H9 (cell line): ENCODE data around the gene ADGB. TPM values are rescaled to one million over a fixed set of nuclear protein-coding genes. Genes with fewer than 3 reads are reported as not detected.

Experiments
- DNase-seq: peaks from one replicate; pipeline ENCODE4 v3.0.0-alpha.2; 2017
- H2AFZ ChIP-seq: one replicate; pipeline ENCODE4 v1.6.1; 2013; ENCODE audit warnings: mild to moderate bottlenecking, low read length, control low read depth, moderate library complexity
- H2AK5ac ChIP-seq: 2 replicates; pipeline ENCODE4 v1.6.1; 2013; ENCODE audit warnings: low read length, control low read depth, mixed read lengths; ENCODE audit not compliant: insufficient read length
- H2BK120ac ChIP-seq: one replicate; pipeline ENCODE4 v1.6.1; 2013; ENCODE audit warnings: low read depth, mild to moderate bottlenecking, low read length, control low read depth, inconsistent platforms; ENCODE audit not compliant: poor library complexity, severe bottlenecking
- H2BK12ac ChIP-seq: 2 replicates; pipeline ENCODE4 v1.6.1; 2013; ENCODE audit warnings: low read length, control low read depth, mixed read lengths, low read depth; ENCODE audit not compliant: insufficient read length
- H2BK15ac ChIP-seq: 2 replicates; pipeline ENCODE4 v1.6.1; 2013; ENCODE audit warnings: low read depth, low read length, control low read depth
- H2BK20ac ChIP-seq: one replicate; pipeline ENCODE4 v1.6.1; 2013; ENCODE audit warnings: low read depth, mild to moderate bottlenecking, low read length, control low read depth, inconsistent platforms; ENCODE audit not compliant: poor library complexity, severe bottlenecking
- H2BK5ac ChIP-seq: 2 replicates; pipeline ENCODE4 v1.6.1; 2013; ENCODE audit warnings: low read length, control low read depth, mixed read lengths; ENCODE audit not compliant: insufficient read length
- H3K14ac ChIP-seq: 2 replicates; pipeline ENCODE4 v1.6.1; 2013; ENCODE audit warnings: low read length, control low read depth; ENCODE audit not compliant: insufficient read depth
- H3K18ac ChIP-seq: 2 replicates; pipeline ENCODE4 v1.6.1; 2013; ENCODE audit warnings: low read depth, mild to moderate bottlenecking, mixed read lengths, low read length, control low read depth; ENCODE audit not compliant: insufficient read length
- H3K23ac ChIP-seq: 2 replicates; pipeline ENCODE4 v1.6.1; 2013; ENCODE audit warnings: low read length, control low read depth, mixed read lengths, low read depth; ENCODE audit not compliant: insufficient read length
- H3K23me2 ChIP-seq: 2 replicates; pipeline ENCODE4 v1.6.1; 2013; ENCODE audit warnings: low read depth, mild to moderate bottlenecking, mixed read lengths, low read length, control low read depth; ENCODE audit not compliant: insufficient read length, poor library complexity, severe bottlenecking
- H3K27ac ChIP-seq: 2 replicates; pipeline ENCODE4 v1.5.1; 2013; ENCODE audit warnings: low read length, control low read depth, mixed read lengths, low read depth; ENCODE audit not compliant: insufficient read length
- H3K27me3 ChIP-seq: 2 replicates; pipeline ENCODE4 v1.6.1; 2013; ENCODE audit warnings: low read length, control low read depth, inconsistent platforms; ENCODE audit not compliant: insufficient read depth
- H3K4ac ChIP-seq: 2 replicates; pipeline ENCODE4 v1.6.1; 2013; ENCODE audit warnings: low read depth, mild to moderate bottlenecking, control low read depth, inconsistent platforms, low read length, moderate library complexity
- H3K4me1 ChIP-seq: 2 replicates; pipeline ENCODE4 v1.6.1; 2013; ENCODE audit warnings: low read length, control low read depth, inconsistent platforms; ENCODE audit not compliant: insufficient read depth
- H3K4me2 ChIP-seq: 2 replicates; pipeline ENCODE4 v1.6.1; 2013; ENCODE audit warnings: low read length, control low read depth, mixed read lengths; ENCODE audit not compliant: insufficient read length, insufficient read depth
- H3K56ac ChIP-seq: 2 replicates; pipeline ENCODE4 v1.6.1; 2013; ENCODE audit warnings: low read depth, mild to moderate bottlenecking, mixed read lengths, low read length, control low read depth; ENCODE audit not compliant: insufficient read length
- H3K79me1 ChIP-seq: 2 replicates; pipeline ENCODE4 v1.6.1; 2013; ENCODE audit warnings: low read depth, mild to moderate bottlenecking, moderate library complexity, low read length, control low read depth, inconsistent platforms; ENCODE audit not compliant: insufficient read depth, poor library complexity, severe bottlenecking
- H3K79me2 ChIP-seq: 2 replicates; pipeline ENCODE4 v1.6.1; 2013; ENCODE audit warnings: low read length, control low read depth, inconsistent platforms; ENCODE audit not compliant: insufficient read depth
- H3K9ac ChIP-seq: 2 replicates; pipeline ENCODE4 v1.6.1; 2013; ENCODE audit warnings: low read length, control low read depth, mixed read lengths; ENCODE audit not compliant: insufficient read length; ENCODE audit errors: extremely low read depth
- H3K9me3 ChIP-seq: one replicate; pipeline ENCODE4 v1.6.1; 2013; ENCODE audit warnings: low read depth, low read length, inconsistent platforms; ENCODE audit not compliant: control insufficient read depth
- H3T11ph ChIP-seq: one replicate; pipeline ENCODE4 v1.6.1; 2013; ENCODE audit warnings: mild to moderate bottlenecking, low read length, control low read depth, inconsistent platforms
- H4K20me1 ChIP-seq: one replicate; pipeline ENCODE4 v1.6.1; 2013; ENCODE audit not compliant: control insufficient read depth, insufficient read length, insufficient read depth
- H4K5ac ChIP-seq: 2 replicates; pipeline ENCODE4 v1.6.1; 2013; ENCODE audit warnings: low read depth, mild to moderate bottlenecking, mixed read lengths, low read length, control low read depth; ENCODE audit not compliant: insufficient read length
- H4K8ac ChIP-seq: replicated peaks from 2 replicates; pipeline ENCODE4 v1.6.1; 2013; ENCODE audit warnings: low read length, control low read depth, mixed read lengths, low read depth; ENCODE audit not compliant: insufficient read length
- H4K91ac ChIP-seq: 2 replicates; pipeline ENCODE4 v1.6.1; 2013; ENCODE audit warnings: low read depth, mild to moderate bottlenecking, moderate library complexity, mixed read lengths, low read length, control low read depth; ENCODE audit not compliant: insufficient read length
- H3K27ac Mint-ChIP-seq, 3 experiments: 2 replicates in 2 of 3; 3 replicates in 1 of 3; pipeline ENCODE4 v1.8.0; 2020 to 2021; ENCODE audit warnings: mixed read lengths in 3 of 3, mild to moderate bottlenecking in 1 of 3, moderate library complexity in 1 of 3
- H3K27me3 Mint-ChIP-seq: 2 replicates; pipeline ENCODE4 v1.8.0; 2021; ENCODE audit warnings: low read depth, mild to moderate bottlenecking, moderate library complexity, mixed read lengths
- H3K36me3 Mint-ChIP-seq, 3 experiments: 2 replicates in 2 of 3; 3 replicates in 1 of 3; pipeline ENCODE4 v1.8.0; 2020 to 2021; ENCODE audit warnings: low read depth in 3 of 3, mixed read lengths in 3 of 3; ENCODE audit not compliant: insufficient read depth in 1 of 3
- H3K4me1 Mint-ChIP-seq, 2 experiments: 2 replicates each; pipeline ENCODE4 v1.8.0; 2020; ENCODE audit warnings: mixed read lengths in 2 of 2
- H3K4me3 Mint-ChIP-seq, 2 experiments: 2 replicates in 1 of 2; 3 replicates in 1 of 2; pipeline ENCODE4 v1.8.0; 2020 to 2021; ENCODE audit warnings: mild to moderate bottlenecking in 2 of 2, mixed read lengths in 2 of 2, moderate library complexity in 1 of 2
- H3K9me3 Mint-ChIP-seq, 2 experiments: 2 replicates in 1 of 2; 3 replicates in 1 of 2; pipeline ENCODE4 v1.8.0; 2020; ENCODE audit warnings: mild to moderate bottlenecking in 2 of 2, mixed read lengths in 2 of 2, moderate library complexity in 1 of 2
- CTCF ChIP-seq: fragments of 200-600 bp; sonication (generic); conservative IDR thresholded peaks from 3 replicates; pipeline ENCODE4 v1.8.0; 2021; ENCODE audit warnings: antibody characterized with exemption, mild to moderate bottlenecking
- WGBS: extraction: QIAGEN DNeasy Blood & Tissue Kit; methylation state at CpG from one replicate; pipeline ENCODE4 v1.1.7; 2013; ENCODE audit warnings: missing lambda C conversion rate, low lambda C conversion rate, mixed read lengths; ENCODE audit not compliant: insufficient read length; ENCODE audit errors: extremely low coverage; 5-methylcytosine and 5-hydroxymethylcytosine counted together
- total RNA-seq: library from RNA; stranded (reverse); gene quantifications from 2 replicates; pipeline ENCODE4 v1.2.1, GENCODE V29; 2021

ADGB gene
- total RNA-seq, 1 experiment from 2014 or later: not detected

- no peak for DNase-seq
- Histone ChIP-seq H4K20me1 (no peaks in the 10 kb centered on the region), H3K27ac (no peak overlapping the region)
Measured at GRCh38 chr6:146790561-146791091, 191.9 kb downstream of the ADGB start.

More at GRCh38 chr6:146790561-146791091, 191.9 kb downstream of the ADGB start:
- H3K36me3 Mint-ChIP-seq: peaks cover 0 to 22% (median 4%) of the 10 kb centered on the region in 3 experiments; a peak in 4 of 7 replicates
- no peak overlapping the region for H2BK12ac ChIP-seq
- no peak overlapping the region for H4K8ac ChIP-seq
- H3K27me3 ChIP-seq: no peaks in the 10 kb centered on the region
- H3K27ac Mint-ChIP-seq: no peak overlapping the region
- H2BK20ac ChIP-seq: no peak overlapping the region
- no peak overlapping the region for H2BK120ac ChIP-seq
- no peak overlapping the region for H3K4me3 Mint-ChIP-seq
- H3K9me3 Mint-ChIP-seq: peaks cover 16 to 23% of the 10 kb centered on the region in 2 experiments
- H3K27me3 Mint-ChIP-seq: no peaks in the 10 kb centered on the region; the same call in 1 of the 2 replicates
- no peak overlapping the region for H2AK5ac ChIP-seq
- no peaks in the 10 kb centered on the region for H3K9me3 ChIP-seq
- H2AFZ ChIP-seq: no peak overlapping the region
- no peak for TF ChIP-seq CTCF
- no peak overlapping the region for H3T11ph ChIP-seq
- no peaks in the 10 kb centered on the region for H3K23me2 ChIP-seq
- no peaks in the 10 kb centered on the region for H3K79me1 ChIP-seq
- no peak overlapping the region for H3K4me2 ChIP-seq
- no CpG with 5 or more reads among the region's 4 CpGs for WGBS
- H3K4ac ChIP-seq: no peak overlapping the region
- H2BK5ac ChIP-seq: no peak overlapping the region
- no peak overlapping the region for H4K5ac ChIP-seq
- H3K79me2 ChIP-seq: no peaks in the 10 kb centered on the region
- H2BK15ac ChIP-seq: no peak overlapping the region
- no peak overlapping the region for H3K23ac ChIP-seq
- H3K18ac ChIP-seq: no peak overlapping the region
- H4K91ac ChIP-seq: no peak overlapping the region
- no peaks in the 10 kb centered on the region for H3K4me1 ChIP-seq
- peaks cover 0 to 2% of the 10 kb centered on the region in 2 experiments; a peak in 1 of 4 replicates for H3K4me1 Mint-ChIP-seq
- H3K56ac ChIP-seq: no peak overlapping the region
- no peak overlapping the region for H3K14ac ChIP-seq
- no peak overlapping the region for H3K9ac ChIP-seq
